ENCODE measurements around the gene OR2A12. TPM values are rescaled to one million over a fixed set of nuclear protein-coding genes. Genes with fewer than 3 reads are reported as not detected.

The OR2A12 gene
- total RNA-seq, 1 donor from 2014 or later = not detected

GRCh38 chr7:144098776-144099175, 12.7 kb downstream of the OR2A12 start:
- Mint-ChIP-seq H3K4me3 (ENCODE audit: unreplicated experiment) (no peak overlapping the region), H3K27ac (ENCODE audit: unreplicated experiment) (no peak overlapping the region), H3K27me3 (ENCODE audit: unreplicated experiment) (no peaks in the 10 kb centered on the region), H3K9me3 (ENCODE audit: unreplicated experiment) (no peaks in the 10 kb centered on the region), H3K36me3 (ENCODE audit: low read depth, unreplicated experiment) (no peaks in the 10 kb centered on the region), H3K4me1 (ENCODE audit: unreplicated experiment) (no peaks in the 10 kb centered on the region)
- no peak for DNase-seq (ENCODE audit: low spot score)
- no peak for TF ChIP-seq CTCF (IDR thresholded peaks at IDR 0.05; ENCODE audit: unreplicated experiment)

- H3K27ac Mint-ChIP-seq (ENCODE audit: unreplicated experiment) = no peak overlapping the region
- H3K27me3 Mint-ChIP-seq (ENCODE audit: unreplicated experiment) = no peaks in the 10 kb centered on the region
- TF ChIP-seq CTCF (IDR thresholded peaks at IDR 0.05; ENCODE audit: unreplicated experiment) = no peak
- no peaks in the 10 kb centered on the region for H3K36me3 Mint-ChIP-seq (ENCODE audit: low read depth, unreplicated experiment)
- H3K4me1 Mint-ChIP-seq (ENCODE audit: unreplicated experiment) = no peaks in the 10 kb centered on the region
- DNase-seq (ENCODE audit: low spot score) = no peak
- H3K9me3 Mint-ChIP-seq (ENCODE audit: unreplicated experiment) = no peaks in the 10 kb centered on the region
- no peak overlapping the region for H3K4me3 Mint-ChIP-seq (ENCODE audit: unreplicated experiment)
Observed at GRCh38 chr7:144100607-144101006, 14.5 kb downstream of the OR2A12 start.

GRCh38 chr7:144102041-144102440, 16.0 kb downstream of the OR2A12 start:
- Mint-ChIP-seq H3K27me3 (ENCODE audit: unreplicated experiment) (no peaks in the 10 kb centered on the region), H3K4me1 (ENCODE audit: unreplicated experiment) (no peaks in the 10 kb centered on the region), H3K36me3 (ENCODE audit: low read depth, unreplicated experiment) (no peaks in the 10 kb centered on the region), H3K4me3 (ENCODE audit: unreplicated experiment) (no peak overlapping the region), H3K9me3 (ENCODE audit: unreplicated experiment) (no peaks in the 10 kb centered on the region), H3K27ac (ENCODE audit: unreplicated experiment) (no peak overlapping the region)
- no peak for DNase-seq (ENCODE audit: low spot score)
- no peak for TF ChIP-seq CTCF (IDR thresholded peaks at IDR 0.05; ENCODE audit: unreplicated experiment)

GRCh38 chr7:144105211-144105610, 19.1 kb downstream of the OR2A12 start:
- no peak for TF ChIP-seq CTCF (IDR thresholded peaks at IDR 0.05; ENCODE audit: unreplicated experiment)
- no peak for DNase-seq (ENCODE audit: low spot score)
- Mint-ChIP-seq H3K4me1 (ENCODE audit: unreplicated experiment) (no peaks in the 10 kb centered on the region), H3K27ac (ENCODE audit: unreplicated experiment) (no peak overlapping the region), H3K9me3 (ENCODE audit: unreplicated experiment) (no peaks in the 10 kb centered on the region), H3K27me3 (ENCODE audit: unreplicated experiment) (no peaks in the 10 kb centered on the region), H3K36me3 (ENCODE audit: low read depth, unreplicated experiment) (no peaks in the 10 kb centered on the region), H3K4me3 (ENCODE audit: unreplicated experiment) (no peak overlapping the region)

- no peaks in the 10 kb centered on the region for H3K36me3 Mint-ChIP-seq (ENCODE audit: low read depth, unreplicated experiment)
- H3K4me3 Mint-ChIP-seq (ENCODE audit: unreplicated experiment) = no peak within 1 kb of the TSS
- H3K27me3 Mint-ChIP-seq (ENCODE audit: unreplicated experiment) = no peaks in the 10 kb centered on the region
- no peak for DNase-seq (ENCODE audit: low spot score)
- H3K9me3 Mint-ChIP-seq (ENCODE audit: unreplicated experiment) = no peaks in the 10 kb centered on the region
- no peak for TF ChIP-seq CTCF (IDR thresholded peaks at IDR 0.05; ENCODE audit: unreplicated experiment)
- no peaks in the 10 kb centered on the region for H3K4me1 Mint-ChIP-seq (ENCODE audit: unreplicated experiment)
- H3K27ac Mint-ChIP-seq (ENCODE audit: unreplicated experiment) = no peak within 1 kb of the TSS
Observed at GRCh38 chr7:144109283-144109682, 23.2 kb downstream of the OR2A12 start, which contains the start of gene OR2A2. Gene OR2A2, plus strand, starts transcription at chr7:144109583. Its CDS starts 0 bp downstream, at chr7:144109583.
